Skeletal muscle tissue (tissue), 4 donors: ENCODE results near the gene RAB1B. TPM values are rescaled to one million over a fixed set of nuclear protein-coding genes. Genes with fewer than 3 reads are reported as not detected.
A peak's percentile ranks its signal among the peaks of the same experiment; 100 is the strongest.

Experiments
- H3K27ac ChIP-seq: one replicate; pipeline ENCODE4 v1.7.0; 2013; ENCODE audit warnings: mild to moderate bottlenecking, low read depth, low read length, inconsistent platforms
- H3K27me3 ChIP-seq, 3 donors: one replicate each; pipeline ENCODE4 v1.7.0; 2013; ENCODE audit warnings: low read length in 3 of 3; ENCODE audit not compliant: control insufficient read depth in 3 of 3, insufficient read depth in 3 of 3
- H3K36me3 ChIP-seq, 3 donors: one replicate each; pipeline ENCODE4 v1.7.0; 2013; ENCODE audit warnings: low read length in 3 of 3; ENCODE audit not compliant: control insufficient read depth in 3 of 3, insufficient read depth in 3 of 3
- H3K4me1 ChIP-seq, 3 donors: one replicate each; pipeline ENCODE4 v1.7.0; 2013; ENCODE audit warnings: low read length in 3 of 3, mild to moderate bottlenecking in 3 of 3; ENCODE audit not compliant: control insufficient read depth in 3 of 3, insufficient read depth in 3 of 3
- H3K4me3 ChIP-seq, 3 donors: one replicate each; pipeline ENCODE4 v1.7.0; 2013; ENCODE audit warnings: low read length in 3 of 3
- H3K9ac ChIP-seq, 3 donors: one replicate each; pipeline ENCODE4 v1.7.0; 2013; ENCODE audit warnings: low read length in 3 of 3, mild to moderate bottlenecking in 3 of 3, moderate library complexity in 2 of 3, low read depth in 1 of 3
- H3K9me3 ChIP-seq, 3 donors: one replicate each; pipeline ENCODE4 v1.7.0; 2013; ENCODE audit warnings: low read length in 3 of 3; ENCODE audit not compliant: control insufficient read depth in 3 of 3
- total RNA-seq: library from RNA; depleted of rRNA; stranded (reverse); fragments of >200 nt; gene quantifications from one replicate; pipeline ENCODE4 v1.2.3, GENCODE V29; 2014
- donor health status: Osteomylitis.

Gene RAB1B
- total RNA-seq, 1 donor from 2014 or later, result 33.9 TPM

DNA sequence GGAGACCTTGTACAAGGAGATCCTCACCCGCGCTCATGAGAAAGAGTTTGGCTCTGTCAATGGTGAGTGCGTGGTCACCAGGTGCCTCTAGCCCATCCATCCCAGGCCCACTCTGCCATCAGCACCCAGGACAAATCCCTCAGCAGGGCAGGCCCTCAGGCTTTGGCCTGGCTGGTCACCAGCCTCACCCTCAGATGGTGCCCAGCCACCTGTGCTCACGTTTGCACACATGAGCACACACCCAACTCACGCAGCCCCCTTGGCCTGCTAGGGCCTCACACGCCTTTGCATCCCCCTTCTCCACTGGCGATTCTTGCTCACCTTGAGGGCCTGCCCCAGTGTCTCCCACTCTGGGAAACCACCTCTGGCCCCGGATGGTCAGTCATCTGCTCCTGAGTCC lies 4.1 kb upstream of the RAB1B start:
- Histone ChIP-seq H3K9ac (no peak overlapping the region), H3K9me3 (no peaks in the 10 kb centered on the region), H3K4me3 (no peak overlapping the region), H3K36me3 (peaks cover 27 to 39% (median 34%) of the 10 kb centered on the region in 3 donors), H3K27me3 (no peaks in the 10 kb centered on the region), H3K27ac (no peak overlapping the region), H3K4me1 (peaks cover 10 to 23% (median 16%) of the 10 kb centered on the region in 3 donors)

DNA sequence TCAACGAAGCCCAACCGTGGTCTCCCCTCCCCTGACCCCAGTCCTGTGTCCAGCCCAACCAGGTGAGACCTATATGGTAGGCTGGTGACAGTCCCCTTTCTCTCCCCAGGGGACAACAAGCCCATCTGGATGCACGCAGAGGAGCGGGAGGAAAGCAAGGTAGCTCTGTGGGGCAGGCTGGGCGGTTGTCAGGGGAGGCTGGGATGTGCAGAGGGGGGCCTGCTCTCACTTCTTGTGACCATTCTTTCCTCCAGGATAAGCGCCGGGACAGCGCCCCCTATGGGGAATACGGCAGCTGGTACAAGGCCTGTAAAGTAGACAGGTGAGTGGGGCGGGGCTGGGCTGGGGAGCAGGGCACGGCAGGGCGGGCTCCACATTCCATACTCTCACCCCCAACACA lies 3.5 kb upstream of the RAB1B start:
- Histone ChIP-seq H3K9me3 (no peaks in the 10 kb centered on the region), H3K36me3 (peaks cover 27 to 38% (median 34%) of the 10 kb centered on the region in 3 donors), H3K27me3 (no peaks in the 10 kb centered on the region), H3K4me1 (peaks cover 15 to 29% (median 22%) of the 10 kb centered on the region in 3 donors), H3K4me3 (no peak overlapping the region), H3K9ac (no peak overlapping the region), H3K27ac (no peak overlapping the region)

DNA sequence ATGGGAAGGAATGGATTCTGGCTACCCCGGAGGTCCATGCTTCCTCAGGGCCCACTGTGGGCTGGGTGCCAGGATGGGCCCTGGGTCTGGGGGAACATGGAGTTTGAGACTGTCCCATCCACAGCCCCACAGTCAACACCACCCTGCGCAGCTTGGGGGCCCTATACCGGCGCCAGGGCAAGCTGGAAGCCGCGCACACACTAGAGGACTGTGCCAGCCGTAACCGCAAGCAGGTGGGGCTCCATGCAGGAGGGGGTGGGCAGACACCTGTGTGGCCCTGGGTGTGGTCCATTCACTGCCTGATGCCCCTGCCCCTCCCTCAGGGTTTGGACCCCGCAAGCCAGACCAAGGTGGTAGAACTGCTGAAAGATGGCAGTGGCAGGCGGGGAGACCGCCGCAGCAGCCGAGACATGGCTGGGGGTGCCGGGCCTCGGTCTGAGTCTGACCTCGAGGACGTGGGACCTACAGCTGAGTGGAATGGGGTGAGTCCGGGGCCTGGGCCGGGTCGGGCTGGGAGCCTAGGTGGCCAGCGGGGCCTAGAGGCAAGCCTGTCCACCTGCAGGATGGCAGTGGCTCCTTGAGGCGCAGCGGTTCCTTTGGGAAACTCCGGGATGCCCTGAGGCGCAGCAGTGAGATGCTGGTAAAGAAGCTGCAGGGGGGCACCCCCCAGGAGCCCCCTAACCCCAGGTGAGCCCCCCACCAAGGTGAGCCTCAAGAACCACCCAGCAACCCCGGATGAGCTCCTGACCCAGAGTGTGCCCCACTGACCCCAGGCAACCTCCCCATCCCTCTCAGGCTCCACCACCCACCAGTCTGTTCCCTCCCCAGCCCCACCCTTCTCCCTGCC lies 2.7 kb upstream of the RAB1B start:
- H3K4me1 ChIP-seq, result peaks cover 21 to 37% (median 29%) of the 10 kb centered on the region in 3 donors
- H3K27ac ChIP-seq, result no peak overlapping the region
- no peak overlapping the region for H3K4me3 ChIP-seq
- H3K9me3 ChIP-seq, result no peaks in the 10 kb centered on the region
- H3K36me3 ChIP-seq, result peaks cover 29 to 38% (median 34%) of the 10 kb centered on the region in 3 donors
- H3K27me3 ChIP-seq, result no peaks in the 10 kb centered on the region
- H3K9ac ChIP-seq, result no peak overlapping the region

DNA sequence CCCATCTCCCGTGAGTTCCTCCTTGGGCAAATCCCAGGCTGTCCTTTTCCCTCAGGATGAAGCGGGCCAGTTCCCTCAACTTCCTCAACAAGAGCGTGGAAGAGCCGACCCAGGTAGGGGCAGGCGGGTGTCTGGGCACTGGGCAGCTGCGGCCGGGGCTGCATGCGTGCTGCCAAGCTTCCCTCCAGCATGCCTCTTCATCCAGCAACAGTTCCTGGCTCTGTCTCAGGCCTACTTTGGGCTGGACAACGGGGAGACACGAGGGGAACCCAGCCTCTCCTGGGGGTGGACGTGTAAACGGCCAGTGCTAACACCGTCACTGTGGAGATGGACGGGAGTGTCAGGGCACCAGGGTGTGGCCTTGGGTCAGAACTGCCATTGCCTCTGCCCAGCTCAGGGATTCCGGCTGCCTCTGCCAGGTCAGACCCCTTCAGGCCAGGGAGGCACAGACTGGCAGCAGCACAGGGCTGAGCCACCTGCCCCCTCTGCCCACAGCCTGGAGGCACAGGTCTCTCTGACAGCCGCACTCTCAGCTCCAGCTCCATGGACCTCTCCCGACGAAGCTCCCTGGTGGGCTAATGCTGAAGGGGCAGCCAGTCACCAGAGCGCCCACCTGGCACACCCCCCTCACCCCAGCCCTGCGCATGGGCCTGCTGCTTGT lies 1.9 kb upstream of the RAB1B start:
- Histone ChIP-seq H3K9ac (peak overlapping the region; percentile 70 to 77 (median 75)), H3K27ac (peak overlapping the region; percentile 65), H3K9me3 (no peaks in the 10 kb centered on the region), H3K36me3 (peaks cover 24 to 36% (median 31%) of the 10 kb centered on the region in 3 donors), H3K27me3 (no peaks in the 10 kb centered on the region), H3K4me3 (peak overlapping the region; percentile 73 to 86 (median 85)), H3K4me1 (peaks cover 21 to 39% (median 30%) of the 10 kb centered on the region in 3 donors)

DNA sequence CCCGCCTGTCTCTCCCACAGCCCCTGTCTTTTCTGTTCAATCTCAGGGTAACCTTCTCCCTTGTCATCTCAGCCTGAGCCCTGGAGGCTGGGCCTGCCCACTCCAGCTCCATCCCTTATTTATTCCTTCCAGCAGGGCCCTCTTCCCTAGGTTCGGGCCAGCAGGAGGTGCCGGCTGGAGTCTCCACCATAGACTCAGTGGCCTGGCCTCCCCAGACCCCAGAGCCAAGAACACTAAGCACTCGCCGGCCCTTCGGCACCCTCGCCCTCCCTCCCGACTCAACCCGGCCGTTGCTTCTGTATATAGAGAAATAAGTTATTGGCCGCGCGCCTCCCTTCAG lies 1.4 kb upstream of the RAB1B start:
- Histone ChIP-seq H3K27me3 (no peaks in the 10 kb centered on the region), H3K36me3 (peaks cover 26 to 36% (median 31%) of the 10 kb centered on the region in 3 donors), H3K4me1 (peaks cover 21 to 42% (median 30%) of the 10 kb centered on the region in 3 donors), H3K9ac (peak overlapping the region; percentile 70 to 77 (median 75)), H3K9me3 (no peaks in the 10 kb centered on the region), H3K4me3 (peak overlapping the region; percentile 73 to 86 (median 85)), H3K27ac (peak overlapping the region; percentile 65)

DNA sequence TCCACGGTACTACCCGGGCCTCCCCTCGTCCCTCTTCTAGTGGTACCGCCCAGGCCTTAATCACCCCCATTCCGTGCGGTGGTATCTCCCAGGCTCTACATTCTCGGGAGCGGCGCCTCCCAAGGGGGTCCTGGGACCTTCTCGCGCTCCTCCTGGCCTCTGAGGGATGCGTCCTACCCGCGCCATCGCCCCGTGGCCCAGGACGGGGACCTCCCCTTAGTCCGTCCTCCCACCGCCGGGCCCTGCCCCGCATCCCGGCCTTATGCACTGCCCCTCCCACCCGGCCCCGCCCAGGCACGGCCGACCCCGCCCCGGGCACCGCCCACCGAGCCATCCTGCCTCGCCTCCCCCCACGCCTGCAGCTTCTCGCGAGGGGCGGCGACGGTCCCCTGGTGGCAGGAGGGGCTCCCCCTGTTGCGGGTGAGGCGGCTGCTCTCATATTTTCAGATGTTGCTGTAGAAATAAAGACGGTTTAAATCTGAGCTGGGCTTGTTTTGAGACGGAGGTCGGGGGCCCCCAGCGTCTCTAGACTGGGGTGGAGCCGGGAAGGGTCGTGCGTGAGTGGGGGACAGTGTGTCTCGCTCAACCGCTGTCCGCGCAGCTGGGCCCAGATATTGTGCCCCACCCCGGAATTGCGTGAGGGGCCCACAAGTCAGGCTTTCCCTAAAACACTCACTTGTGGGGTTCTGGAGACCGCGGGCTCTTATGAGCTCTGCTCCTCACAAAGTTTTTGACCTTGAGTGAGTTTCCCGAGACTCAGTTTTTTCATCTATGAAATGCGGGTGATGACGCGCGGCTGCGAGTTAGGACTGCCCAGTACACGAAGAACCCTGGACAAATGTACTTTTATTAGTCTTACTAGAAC lies 828 bp upstream of the RAB1B start:
- Histone ChIP-seq H3K9me3 (no peaks in the 10 kb centered on the region), H3K9ac (peak overlapping the region; percentile 92 to 99 (median 96)), H3K27ac (peak overlapping the region; percentile 87), H3K27me3 (no peaks in the 10 kb centered on the region), H3K4me1 (peaks cover 21 to 42% (median 30%) of the 10 kb centered on the region in 3 donors), H3K4me3 (peak overlapping the region; percentile 84 to 86 (median 85)), H3K36me3 (peaks cover 27 to 36% (median 31%) of the 10 kb centered on the region in 3 donors)

DNA sequence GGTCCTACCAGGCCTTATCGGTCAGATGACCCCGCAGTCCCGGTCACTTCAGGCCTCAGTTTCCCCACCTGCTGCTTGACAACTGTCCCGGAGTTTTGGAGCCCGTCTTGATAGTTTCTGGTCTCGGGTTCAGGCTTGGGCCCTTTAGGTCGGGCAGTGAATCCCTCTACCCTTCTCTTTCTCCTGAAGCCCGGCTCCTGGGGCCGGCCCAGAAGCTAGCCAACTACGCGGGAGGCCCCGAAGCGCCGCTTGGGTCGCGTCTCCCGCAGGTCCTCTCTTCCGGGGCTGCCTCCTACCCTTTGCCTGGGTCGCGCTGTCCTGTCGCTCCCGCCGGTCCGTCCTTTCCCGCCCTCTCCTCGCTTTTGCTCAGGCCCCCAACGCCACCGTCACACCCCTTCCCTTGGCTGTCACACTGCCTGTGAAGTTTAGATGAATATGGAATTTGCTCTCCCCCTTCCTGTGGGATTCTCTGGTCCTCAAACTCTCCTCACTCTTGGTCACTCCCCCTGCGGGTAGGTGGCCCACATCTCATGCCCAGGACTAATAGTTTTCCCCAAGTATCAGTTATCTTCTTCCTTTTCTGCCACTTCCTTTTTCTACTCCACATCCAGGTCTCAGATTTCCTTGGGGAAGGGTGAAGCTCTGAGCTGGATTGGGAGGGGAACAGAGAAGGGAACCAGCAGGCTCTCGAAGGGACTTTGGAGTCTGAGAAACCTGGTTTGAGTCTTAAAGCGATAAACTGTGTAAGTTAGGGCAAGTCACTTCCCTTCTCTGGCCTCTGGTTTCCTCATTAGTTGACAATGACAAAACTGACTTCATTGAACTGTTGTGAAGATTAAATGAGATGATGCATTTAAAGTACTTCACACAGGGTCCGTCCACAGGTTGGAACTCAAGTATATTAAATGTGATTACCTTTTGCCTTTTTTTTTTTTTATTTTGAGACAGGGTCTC lies 790 bp downstream of the RAB1B start:
- Histone ChIP-seq H3K27ac (peak overlapping the region; percentile 87), H3K9me3 (no peaks in the 10 kb centered on the region), H3K4me3 (peak overlapping the region; percentile 86 to 96 (median 95)), H3K4me1 (peaks cover 21 to 42% (median 30%) of the 10 kb centered on the region in 3 donors), H3K9ac (peak overlapping the region; percentile 96 to 99 (median 97)), H3K27me3 (no peaks in the 10 kb centered on the region), H3K36me3 (peaks cover 34 to 40% (median 38%) of the 10 kb centered on the region in 3 donors)

DNA sequence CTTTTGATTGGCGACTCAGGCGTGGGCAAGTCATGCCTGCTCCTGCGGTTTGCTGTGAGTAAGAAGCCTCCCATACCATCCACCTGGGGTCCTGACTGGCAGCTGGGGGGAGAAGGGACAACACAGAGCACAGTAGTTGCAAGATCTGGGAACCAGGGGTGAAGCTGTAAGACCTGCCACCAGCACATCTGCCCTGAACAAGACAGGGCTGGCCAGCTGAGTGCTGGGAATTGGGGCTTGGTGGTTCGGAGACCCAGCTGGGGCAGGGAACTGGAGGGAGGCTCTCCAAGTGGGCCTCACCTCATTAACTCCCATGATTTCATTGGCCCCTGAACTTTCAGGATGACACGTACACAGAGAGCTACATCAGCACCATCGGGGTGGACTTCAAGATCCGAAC lies 3.4 kb downstream of the RAB1B start:
- H3K36me3 ChIP-seq, result peaks cover 44 to 54% (median 47%) of the 10 kb centered on the region in 3 donors
- no peaks in the 10 kb centered on the region for H3K9me3 ChIP-seq
- H3K4me1 ChIP-seq, result peaks cover 20 to 36% (median 26%) of the 10 kb centered on the region in 3 donors
- no peaks in the 10 kb centered on the region for H3K27me3 ChIP-seq
- no peak overlapping the region for H3K27ac ChIP-seq
- H3K4me3 ChIP-seq, result no peak overlapping the region
- H3K9ac ChIP-seq, result peak overlapping the region in 1 of 3 donors; percentile 16

DNA sequence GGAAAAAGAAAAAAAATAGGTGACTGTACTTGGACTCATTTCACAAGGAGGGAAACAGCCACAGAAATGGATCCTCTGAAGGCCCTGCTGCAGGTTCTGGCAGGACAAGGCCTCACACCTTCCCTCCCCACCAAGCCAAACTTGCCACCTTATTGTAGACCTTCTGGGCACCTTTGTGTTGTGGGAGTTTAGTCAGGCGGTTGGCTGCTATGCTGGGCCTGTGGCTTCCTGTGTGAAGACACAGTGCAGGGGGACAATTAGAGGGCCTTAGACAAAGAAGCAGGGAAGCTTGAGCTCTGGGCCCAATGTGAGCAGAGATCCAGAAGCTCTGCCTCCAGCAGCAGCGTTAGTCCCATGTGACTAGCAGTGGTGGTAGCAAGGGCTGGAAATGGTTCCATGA lies 4.2 kb downstream of the RAB1B start:
- Histone ChIP-seq H3K4me1 (peaks cover 19 to 33% (median 24%) of the 10 kb centered on the region in 3 donors), H3K27ac (no peak overlapping the region), H3K9ac (no peak overlapping the region), H3K4me3 (no peak overlapping the region), H3K27me3 (no peaks in the 10 kb centered on the region), H3K9me3 (no peaks in the 10 kb centered on the region), H3K36me3 (peaks cover 44 to 54% (median 48%) of the 10 kb centered on the region in 3 donors)
